ENCODE data around the gene CPXM2. TPM values are rescaled to one million over a fixed set of nuclear protein-coding genes. Genes with fewer than 3 reads are reported as not detected.

Gene CPXM2
- polyA plus RNA-seq, 1 of the 3 experiments (the other 2 are of a cell fraction), result not detected

DNA sequence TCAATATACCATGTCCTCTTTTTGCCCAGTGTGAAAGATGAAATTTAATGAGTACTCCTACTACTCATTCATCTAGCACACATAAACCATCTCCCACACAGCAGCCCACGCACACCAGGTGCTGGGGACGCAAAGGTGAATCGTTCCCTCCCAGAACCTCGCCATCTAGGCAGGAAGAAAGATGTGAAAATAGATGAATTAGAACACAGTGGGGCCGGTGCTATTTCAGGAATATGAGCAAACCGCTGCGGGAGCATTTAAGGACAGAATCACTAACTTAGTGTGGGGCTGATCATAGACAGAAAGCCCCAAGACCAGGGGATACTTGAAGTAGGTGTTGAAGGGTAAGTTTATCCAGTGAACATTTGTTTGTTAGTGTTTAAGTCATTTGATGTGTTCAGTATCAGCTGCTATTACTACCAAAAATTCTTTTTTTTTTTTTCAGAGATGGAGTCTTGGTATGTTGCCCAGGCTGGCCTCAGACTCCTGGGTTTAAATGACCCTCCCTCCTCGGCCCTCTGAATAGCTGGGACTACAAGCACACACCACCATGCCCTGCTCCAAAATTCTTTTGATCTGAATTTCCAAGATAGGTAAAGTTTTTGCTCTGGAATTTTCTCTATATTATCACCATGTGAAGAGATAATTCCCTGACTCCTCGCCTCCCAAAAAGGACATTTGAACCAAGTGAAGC is 48.8 kb downstream of the CPXM2 start:
- H3K4me2 ChIP-seq, result no peak overlapping the region
- no peaks in the 10 kb centered on the region for H3K27me3 ChIP-seq (ENCODE audit: insufficient read depth)
- no peak for TF ChIP-seq NFIC (IDR thresholded peaks at IDR 0.05; ENCODE audit: borderline replicate concordance)
- no peak for TF ChIP-seq USF2 (IDR thresholded peaks at IDR 0.05; ENCODE audit: borderline replicate concordance, low read depth, low read length)
- TF ChIP-seq, protein P1, sequence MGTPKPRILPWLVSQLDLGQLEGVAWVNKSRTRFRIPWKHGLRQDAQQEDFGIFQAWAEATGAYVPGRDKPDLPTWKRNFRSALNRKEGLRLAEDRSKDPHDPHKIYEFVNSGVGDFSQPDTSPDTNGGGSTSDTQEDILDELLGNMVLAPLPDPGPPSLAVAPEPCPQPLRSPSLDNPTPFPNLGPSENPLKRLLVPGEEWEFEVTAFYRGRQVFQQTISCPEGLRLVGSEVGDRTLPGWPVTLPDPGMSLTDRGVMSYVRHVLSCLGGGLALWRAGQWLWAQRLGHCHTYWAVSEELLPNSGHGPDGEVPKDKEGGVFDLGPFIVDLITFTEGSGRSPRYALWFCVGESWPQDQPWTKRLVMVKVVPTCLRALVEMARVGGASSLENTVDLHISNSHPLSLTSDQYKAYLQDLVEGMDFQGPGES (IDR thresholded peaks at IDR 0.05; ENCODE audit: low read depth, low read length), result no peak
- no peak for TF ChIP-seq ELF1 (IDR thresholded peaks at IDR 0.05)
- TF ChIP-seq RCOR1 (IDR thresholded peaks at IDR 0.05; ENCODE audit: low read length), result no peak
- TF ChIP-seq REST (IDR thresholded peaks at IDR 0.05; ENCODE audit: low read depth, low read length), result no peak
- no peak for TF ChIP-seq TEAD4 (IDR thresholded peaks at IDR 0.05; ENCODE audit: borderline replicate concordance, insufficient read depth)
- no peak for TF ChIP-seq TAF1 (IDR thresholded peaks at IDR 0.05; ENCODE audit: borderline replicate concordance, low read depth, low read length)
- TF ChIP-seq NRF1 (IDR thresholded peaks at IDR 0.05; ENCODE audit: low read depth, low read length), result no peak
- TF ChIP-seq, protein P2, sequence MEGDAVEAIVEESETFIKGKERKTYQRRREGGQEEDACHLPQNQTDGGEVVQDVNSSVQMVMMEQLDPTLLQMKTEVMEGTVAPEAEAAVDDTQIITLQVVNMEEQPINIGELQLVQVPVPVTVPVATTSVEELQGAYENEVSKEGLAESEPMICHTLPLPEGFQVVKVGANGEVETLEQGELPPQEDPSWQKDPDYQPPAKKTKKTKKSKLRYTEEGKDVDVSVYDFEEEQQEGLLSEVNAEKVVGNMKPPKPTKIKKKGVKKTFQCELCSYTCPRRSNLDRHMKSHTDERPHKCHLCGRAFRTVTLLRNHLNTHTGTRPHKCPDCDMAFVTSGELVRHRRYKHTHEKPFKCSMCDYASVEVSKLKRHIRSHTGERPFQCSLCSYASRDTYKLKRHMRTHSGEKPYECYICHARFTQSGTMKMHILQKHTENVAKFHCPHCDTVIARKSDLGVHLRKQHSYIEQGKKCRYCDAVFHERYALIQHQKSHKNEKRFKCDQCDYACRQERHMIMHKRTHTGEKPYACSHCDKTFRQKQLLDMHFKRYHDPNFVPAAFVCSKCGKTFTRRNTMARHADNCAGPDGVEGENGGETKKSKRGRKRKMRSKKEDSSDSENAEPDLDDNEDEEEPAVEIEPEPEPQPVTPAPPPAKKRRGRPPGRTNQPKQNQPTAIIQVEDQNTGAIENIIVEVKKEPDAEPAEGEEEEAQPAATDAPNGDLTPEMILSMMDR (IDR thresholded peaks at IDR 0.05), result no peak
- no peak for TF ChIP-seq MEF2A (IDR thresholded peaks at IDR 0.05; ENCODE audit: borderline replicate concordance, low read depth)
- no peak for TF ChIP-seq SMC3 (IDR thresholded peaks at IDR 0.05; ENCODE audit: low read depth, low read length)
- TF ChIP-seq FOXM1 (IDR thresholded peaks at IDR 0.05; ENCODE audit: low read depth), result no peak
- TF ChIP-seq, protein P3, sequence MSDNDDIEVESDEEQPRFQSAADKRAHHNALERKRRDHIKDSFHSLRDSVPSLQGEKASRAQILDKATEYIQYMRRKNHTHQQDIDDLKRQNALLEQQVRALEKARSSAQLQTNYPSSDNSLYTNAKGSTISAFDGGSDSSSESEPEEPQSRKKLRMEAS (IDR thresholded peaks at IDR 0.05; ENCODE audit: low read depth), result no peak
- no peak for TF ChIP-seq RFX5 (IDR thresholded peaks at IDR 0.05; ENCODE audit: low read length)
- TF ChIP-seq EP300 (IDR thresholded peaks at IDR 0.05; ENCODE audit: borderline replicate concordance in 1 of 2, low read depth in 1 of 2, low read length in 1 of 2), result no peak
- no peak for TF ChIP-seq POLR2AphosphoS5 (IDR thresholded peaks at IDR 0.05; ENCODE audit: low read depth, low read length)
- TF ChIP-seq ZBTB33 (IDR thresholded peaks at IDR 0.05; ENCODE audit: borderline replicate concordance, low read depth), result no peak
- TF ChIP-seq JUND (IDR thresholded peaks at IDR 0.05), result no peak
- H3K27ac ChIP-seq (ENCODE audit: low read depth in 2 of 2, low read length in 1 of 2), result no peak overlapping the region
- ChIA-PET CTCF (interaction anchor here (0.9 kb wide), 1 partner anchor 13 kb away, joined by 3 read pairs; no protein-coding TSS in a partner anchor), POLR2A (no interaction called here)
- no peaks in the 10 kb centered on the region; a peak in 1 of 4 replicates for H3K4me1 ChIP-seq (ENCODE audit: control insufficient read depth in 1 of 2, insufficient read depth in 2 of 2, low read depth in 1 of 2, low read length in 1 of 2)
- H3K9ac ChIP-seq, result no peak overlapping the region
- H3K36me3 ChIP-seq (replicated peaks in 1 of 2; ENCODE audit: control insufficient read depth in 1 of 2, insufficient read depth in 2 of 2, low read length in 1 of 2), result no peaks in the 10 kb centered on the region
- H3K9me2 ChIP-seq, result no peaks in the 10 kb centered on the region
- DNase-seq, result no peak
- H2AFZ ChIP-seq (ENCODE audit: low read depth), result no peak overlapping the region
- no peaks in the 10 kb centered on the region for H3F3A ChIP-seq (replicated peaks; ENCODE audit: insufficient read depth)
- H3K79me2 ChIP-seq (ENCODE audit: insufficient read depth), result no peaks in the 10 kb centered on the region
- H3K9me3 ChIP-seq, result no peaks in the 10 kb centered on the region
- H4K20me1 ChIP-seq (ENCODE audit: insufficient read depth), result no peaks in the 10 kb centered on the region
- no peak overlapping the region for H3K4me3 ChIP-seq (ENCODE audit: low read depth in 2 of 2, low read length in 1 of 2)
- 38% methylated on average over 9 of the region's 9 CpGs for WGBS (ENCODE audit: low lambda C conversion rate)

Data from SK-N-SH (cell line).